GM10248 (cell line): ENCODE results near the gene SPRR1A.

ENCODE experiments used
- CTCF ChIA-PET: fragments of 300-600 bp; sonication (Branson Sonifier 250); formaldehyde crosslinking; extraction: SDS; loops from one replicate; lab custom pipeline; 2021; ENCODE audit warnings: antibody characterized with exemption; lab: Yijun Ruan, JAX
- POLR2A ChIA-PET: fragments of 350-650 bp; sonication (Branson Sonifier 250); formaldehyde crosslinking; extraction: SDS; loops from one replicate; lab custom pipeline; 2020; ENCODE audit warnings: antibody characterized with exemption; lab: Yijun Ruan, JAX
- DNase-seq: peaks from one replicate; pipeline ENCODE4 v3.0.0; 2012; ENCODE audit errors: extremely low spot score
- TF ChIP-seq, protein P1 (sequence below): IDR thresholded peaks from 2 replicates; pipeline ENCODE4 v1.5.1; 2012; ENCODE audit warnings: mild to moderate bottlenecking, low read depth; ENCODE audit errors: extremely low read depth, missing control alignments, control extremely low read depth

The SPRR1A gene

DNA sequence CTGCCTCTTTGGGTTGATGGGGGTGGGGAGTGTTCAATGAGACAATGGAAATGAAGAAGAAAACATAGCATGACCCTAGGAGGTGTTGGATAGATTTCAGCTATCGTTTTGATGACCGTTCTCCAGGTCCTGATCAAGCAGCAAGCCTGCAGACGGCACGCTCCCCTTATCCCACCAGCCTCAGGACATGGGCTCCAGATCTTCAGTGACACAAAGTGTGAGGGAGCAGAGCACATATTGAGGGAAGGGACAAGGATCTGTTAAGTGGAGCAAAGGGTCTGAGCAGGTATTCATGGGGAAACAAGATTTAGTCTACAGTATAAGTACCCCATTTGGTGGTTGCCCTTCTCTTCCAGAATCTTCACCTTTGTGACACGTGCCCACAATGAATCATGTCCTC, 32.2 kb upstream of the SPRR1A start:
- TF ChIP-seq, protein P1, sequence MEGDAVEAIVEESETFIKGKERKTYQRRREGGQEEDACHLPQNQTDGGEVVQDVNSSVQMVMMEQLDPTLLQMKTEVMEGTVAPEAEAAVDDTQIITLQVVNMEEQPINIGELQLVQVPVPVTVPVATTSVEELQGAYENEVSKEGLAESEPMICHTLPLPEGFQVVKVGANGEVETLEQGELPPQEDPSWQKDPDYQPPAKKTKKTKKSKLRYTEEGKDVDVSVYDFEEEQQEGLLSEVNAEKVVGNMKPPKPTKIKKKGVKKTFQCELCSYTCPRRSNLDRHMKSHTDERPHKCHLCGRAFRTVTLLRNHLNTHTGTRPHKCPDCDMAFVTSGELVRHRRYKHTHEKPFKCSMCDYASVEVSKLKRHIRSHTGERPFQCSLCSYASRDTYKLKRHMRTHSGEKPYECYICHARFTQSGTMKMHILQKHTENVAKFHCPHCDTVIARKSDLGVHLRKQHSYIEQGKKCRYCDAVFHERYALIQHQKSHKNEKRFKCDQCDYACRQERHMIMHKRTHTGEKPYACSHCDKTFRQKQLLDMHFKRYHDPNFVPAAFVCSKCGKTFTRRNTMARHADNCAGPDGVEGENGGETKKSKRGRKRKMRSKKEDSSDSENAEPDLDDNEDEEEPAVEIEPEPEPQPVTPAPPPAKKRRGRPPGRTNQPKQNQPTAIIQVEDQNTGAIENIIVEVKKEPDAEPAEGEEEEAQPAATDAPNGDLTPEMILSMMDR = no peak
- ChIA-PET POLR2A (no interaction called here), CTCF (no interaction called here)
- no peak for DNase-seq

DNA sequence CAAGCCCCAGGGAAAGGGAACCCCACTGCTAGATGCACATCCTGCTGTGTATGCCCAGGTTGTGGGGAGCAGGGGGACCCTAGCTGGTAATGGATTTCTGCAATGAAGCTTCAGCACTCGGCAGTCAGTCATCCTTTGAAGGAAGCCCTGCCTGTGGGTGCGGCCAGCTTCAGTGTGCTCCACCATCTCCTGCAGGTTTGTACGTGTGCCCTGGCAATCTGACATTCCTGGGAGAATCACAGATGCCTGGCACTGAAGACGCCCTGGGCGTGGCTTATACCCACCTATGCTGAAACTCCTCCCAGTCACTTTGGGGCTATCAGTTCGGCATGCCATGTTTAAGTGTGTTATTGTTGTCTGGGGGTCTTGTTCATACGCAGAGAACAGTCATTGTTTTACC, 30.1 kb upstream of the SPRR1A start:
- ChIA-PET CTCF (no interaction called here), POLR2A (no interaction called here)
- TF ChIP-seq, protein P1 = no peak
- no peak for DNase-seq

DNA sequence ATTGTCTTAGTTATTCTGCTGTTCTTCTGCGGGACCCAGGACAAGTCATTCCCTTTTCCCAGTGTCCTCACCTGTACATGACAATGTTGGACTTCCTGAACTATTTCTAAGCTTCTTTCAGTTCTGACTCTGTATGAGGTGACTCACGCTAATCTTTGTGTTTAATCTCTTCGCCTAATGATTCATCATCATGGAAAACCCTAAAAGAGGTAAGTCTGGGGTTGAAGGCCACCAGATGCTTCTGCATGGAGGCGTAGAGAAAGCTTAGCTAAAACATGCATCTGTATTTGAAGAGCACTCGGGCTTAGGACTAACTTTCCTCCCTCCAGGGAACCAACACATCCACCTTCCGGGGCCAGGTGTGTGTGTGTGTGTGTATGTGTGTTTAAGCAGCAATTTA, 29.4 kb upstream of the SPRR1A start:
- no peak for DNase-seq
- POLR2A ChIA-PET = no interaction called here
- TF ChIP-seq, protein P1 = no peak
- CTCF ChIA-PET = interaction anchor here (1.3 kb wide), 1 partner anchor 28 kb away, joined by 4 read pairs; no protein-coding TSS in a partner anchor

DNA sequence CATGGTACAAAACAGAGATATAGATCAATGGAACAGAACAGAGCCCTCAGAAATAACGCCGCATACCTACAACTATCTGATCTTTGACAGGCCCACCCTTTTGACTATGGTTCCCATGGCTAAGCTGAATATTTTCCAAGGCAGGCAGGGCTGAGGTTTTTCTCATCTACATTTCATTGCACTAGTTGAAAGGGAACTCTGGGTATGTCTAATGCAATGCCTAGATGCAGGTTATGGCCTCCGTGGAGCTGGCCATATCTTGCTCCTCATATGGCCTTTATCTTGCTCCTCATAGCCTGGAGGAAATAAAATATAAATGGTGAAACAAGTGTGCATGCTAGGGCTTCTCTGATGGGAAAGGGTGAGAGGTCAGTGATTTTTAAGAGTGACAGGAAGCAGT, 26.3 kb upstream of the SPRR1A start:
- TF ChIP-seq, protein P1 = no peak
- CTCF ChIA-PET = no interaction called here
- DNase-seq = no peak
- POLR2A ChIA-PET = no interaction called here

DNA sequence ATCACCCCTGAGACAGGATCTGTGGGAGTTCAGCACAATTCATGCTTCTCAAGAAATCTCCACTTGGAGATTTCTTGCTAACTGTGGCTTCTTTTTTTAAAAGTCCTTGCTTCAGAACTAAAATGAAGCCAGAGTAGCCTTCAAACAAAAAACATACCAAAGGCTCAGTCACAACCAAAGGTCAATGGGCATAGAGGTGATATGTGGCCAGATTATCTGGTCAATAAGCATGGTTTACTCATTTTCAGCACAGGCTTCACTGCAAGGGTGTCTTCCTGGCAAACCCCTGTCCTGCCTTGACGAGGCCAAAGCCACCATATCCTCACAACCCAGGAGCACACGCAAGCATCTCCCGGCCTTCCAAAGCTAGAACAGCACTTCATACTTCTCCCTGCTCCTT, 24.6 kb upstream of the SPRR1A start:
- TF ChIP-seq, protein P1 = no peak
- ChIA-PET CTCF (interaction anchor here (1.4 kb wide), 1 partner anchor 34 kb away, joined by 4 read pairs; no protein-coding TSS in a partner anchor), POLR2A (no interaction called here)
- DNase-seq = no peak

DNA sequence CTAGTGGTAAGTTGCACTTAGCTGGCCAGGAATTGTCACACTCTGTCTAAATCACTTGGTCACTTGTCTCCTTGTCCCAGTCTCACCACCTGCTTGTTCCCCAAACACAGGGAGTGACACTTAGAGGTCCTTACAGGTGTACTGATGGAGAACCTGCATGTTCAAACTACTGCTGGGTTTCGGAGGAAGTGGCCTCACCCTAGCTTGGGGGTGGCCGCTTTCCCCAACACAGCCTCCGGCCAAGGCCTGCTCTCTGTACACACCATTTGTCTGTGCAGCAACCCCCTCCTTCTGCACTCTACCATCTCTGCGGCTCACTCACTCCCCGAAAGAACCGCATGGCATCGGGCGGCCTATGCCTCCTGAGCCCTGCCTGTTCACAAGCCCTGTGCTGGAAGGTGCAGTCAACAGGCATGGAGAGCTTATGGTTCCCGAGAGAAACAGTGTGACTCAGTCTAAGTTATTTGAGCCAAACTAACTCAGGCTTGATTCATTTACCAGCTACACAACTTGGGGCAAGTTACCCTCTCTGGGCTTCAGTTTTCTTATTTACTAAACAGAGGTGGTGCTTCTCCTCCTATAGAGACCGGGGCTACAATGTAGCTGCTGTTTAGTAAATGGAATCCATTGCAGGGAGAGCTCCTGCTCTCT, 24.0 kb upstream of the SPRR1A start:
- ChIA-PET CTCF (interaction anchor here (0.6 to 1.4 kb wide), 3 partner anchors 15 to 270 kb away, joined by 3 to 5 read pairs (median 3); no protein-coding TSS in a partner anchor), POLR2A (no interaction called here)
- no peak for DNase-seq
- TF ChIP-seq, protein P1 = no peak
